K562 (cell line): ENCODE data around the gene HMBS. TPM values are rescaled to one million over a fixed set of nuclear protein-coding genes. Genes with fewer than 3 reads are reported as not detected.

Source experiments
- ESRRB ChIP-seq: fragments of 250-450 bp; sonication (Bioruptor Pico); IDR thresholded peaks from 2 replicates; pipeline ENCODE4 v1.5.0; 2020; ENCODE audit warnings: mild to moderate bottlenecking, moderate library complexity, borderline replicate concordance
- HDGF ChIP-seq: fragments of 450-650 bp; IDR thresholded peaks from 2 replicates; pipeline ENCODE4 v1.6.1; 2016
- HEY1 ChIP-seq: fragments of 250-450 bp; sonication (Bioruptor Pico); IDR thresholded peaks from 2 replicates; pipeline ENCODE4 v1.5.0; 2020; ENCODE audit warnings: mild to moderate bottlenecking, moderate library complexity, borderline replicate concordance
- JUN ChIP-seq, 2 experiments: sonication (generic) in 1 of 2; formaldehyde crosslinking in 1 of 2; IDR thresholded peaks; 2 replicates each; pipeline versions ENCODE4 v1.6.1 to v1.8.0; 2012 to 2022; ENCODE audit warnings: borderline replicate concordance in 2 of 2, mild to moderate bottlenecking in 2 of 2, improper control_type of control experiment in 1 of 2, low read depth in 1 of 2, low read length in 1 of 2, missing genetic modification reagents in 1 of 2
- KLF13 ChIP-seq: fragments of 450-650 bp; IDR thresholded peaks from 2 replicates; pipeline ENCODE4 v1.6.1; 2016; ENCODE audit warnings: missing genetic modification characterization, low read depth, mild to moderate bottlenecking, missing compliant biosample characterization, moderate library complexity, borderline replicate concordance
- NFRKB ChIP-seq: fragments of 450-650 bp; IDR thresholded peaks from 2 replicates; pipeline ENCODE4 v1.6.1; 2016; ENCODE audit warnings: low read depth
- NR1H2 ChIP-seq: sonication (generic); formaldehyde crosslinking; IDR thresholded peaks from 2 replicates; pipeline ENCODE4 v1.4.0; 2020; ENCODE audit warnings: mild to moderate bottlenecking, missing genetic modification reagents
- NR2C2 ChIP-seq, 2 experiments: fragments of 200-800 bp in 1 of 2; sonication (Bioruptor generic) in 1 of 2; sonication (generic) in 1 of 2; formaldehyde crosslinking in 1 of 2; IDR thresholded peaks; 2 replicates each; pipeline versions ENCODE4 v1.6.1 to v1.8.0; 2016 to 2022; ENCODE audit warnings: mild to moderate bottlenecking in 1 of 2, missing compliant biosample characterization in 1 of 2, missing genetic modification characterization in 1 of 2, missing genetic modification reagents in 1 of 2
- SIN3B ChIP-seq: fragments of 450-650 bp; IDR thresholded peaks from 2 replicates; pipeline ENCODE4 v1.6.1; 2017; ENCODE audit warnings: low read depth, mild to moderate bottlenecking, moderate library complexity
- SNIP1 ChIP-seq: fragments of 450-650 bp; IDR thresholded peaks from 2 replicates; pipeline ENCODE4 v1.7.1; 2017; ENCODE audit warnings: low read depth, mild to moderate bottlenecking
- TAL1 ChIP-seq: fragments of 450-650 bp; IDR thresholded peaks from 2 replicates; pipeline ENCODE4 v1.6.1; 2016; ENCODE audit warnings: mild to moderate bottlenecking
- polyA plus RNA-seq, 8 experiments: library from polyadenylated mRNA; depleted of rRNA in 4 of 8; stranded (reverse) in 5 of 8; unstranded in 3 of 8; fragments of >200 nt; fragmentation: Nextera tagmentation in 2 of 8; fragmentation: Illumina TruSeq in 1 of 8; extraction: Ambion mirVana in 2 of 8; extraction: Trizol in 1 of 8; gene quantifications; 2 replicates each; pipeline versions ENCODE4 v1.2.1 to v1.2.3, GENCODE V29; 2011 to 2014; ENCODE audit warnings: inconsistent platforms in 1 of 8, missing spikeins in 1 of 8
- total RNA-seq, 7 experiments: library from RNA; depleted of rRNA in 6 of 7; stranded (reverse); fragments of >200 nt in 6 of 7; fragmentation: Illumina TruSeq in 2 of 7; extraction: Trizol in 2 of 7; gene quantifications; 2 replicates each; pipeline versions ENCODE4 v1.2.1 to v1.2.3, GENCODE V29; 2011 to 2021; ENCODE audit warnings: low replicate concordance in 1 of 7
- TF ChIP-seq, protein P1 (sequence below): sonication (generic); formaldehyde crosslinking; IDR thresholded peaks from 2 replicates; pipeline ENCODE4 v1.8.1; 2023; ENCODE audit warnings: mild to moderate bottlenecking, missing genetic modification reagents
- TF ChIP-seq, protein P2 (sequence below): fragments of 250-450 bp; sonication (Bioruptor Pico); IDR thresholded peaks from 2 replicates; pipeline ENCODE4 v1.8.0; 2022; ENCODE audit warnings: moderate library complexity, mild to moderate bottlenecking, inconsistent platforms
- TF ChIP-seq, protein P3 (sequence below): fragments of 450-650 bp; conservative IDR thresholded peaks from 2 replicates; pipeline ENCODE4 v1.6.1; 2016; ENCODE audit warnings: missing genetic modification characterization, low read depth, mild to moderate bottlenecking, control low read depth, missing compliant biosample characterization
- TF ChIP-seq, protein P4 (sequence below): fragments of 450-650 bp; formaldehyde crosslinking; IDR thresholded peaks from 2 replicates; pipeline ENCODE4 v1.4.0; 2020; ENCODE audit warnings: mild to moderate bottlenecking, mixed read lengths
- TF ChIP-seq, protein P5 (sequence below): fragments of 450-650 bp; formaldehyde crosslinking; IDR thresholded peaks from 2 replicates; pipeline ENCODE4 v1.4.0; 2022; ENCODE audit warnings: missing genetic modification characterization

The HMBS gene
- total and polyA plus RNA-seq, 9 of the 15 experiments (the other 6 are each of a cell fraction or from before 2014, with no cell fraction given): 56.9 to 385 (median 286) TPM

DNA sequence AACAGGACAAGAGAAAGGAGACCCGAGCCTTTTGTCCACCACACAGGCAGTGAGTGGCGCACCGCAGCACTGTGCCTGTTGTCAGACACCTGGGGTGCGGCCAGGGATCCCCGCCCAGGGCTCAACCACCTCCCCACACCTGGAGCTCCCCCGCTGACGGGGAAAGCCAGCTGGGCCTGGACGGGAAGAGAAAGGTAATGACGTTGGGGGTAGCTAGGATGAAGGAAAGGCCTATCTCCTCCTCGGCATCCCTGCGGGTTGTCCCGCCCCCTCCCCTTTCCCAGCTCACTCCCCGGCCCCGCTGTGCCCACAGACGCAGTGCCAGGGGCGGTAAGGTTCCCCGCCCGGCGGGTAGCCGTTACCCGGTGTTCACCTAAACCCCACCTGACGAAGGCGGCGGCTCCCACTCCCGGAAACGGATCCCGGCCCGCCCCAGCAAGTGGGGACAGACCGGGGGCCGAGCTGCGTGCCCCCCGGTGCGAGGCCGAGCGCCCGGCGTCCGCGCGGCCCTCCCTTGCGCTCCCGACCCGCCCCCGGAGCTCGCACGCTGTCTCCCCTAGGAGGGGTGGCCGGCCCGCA lies 28.2 kb upstream of the HMBS start (continued):
- TF ChIP-seq TAL1 (no peak), HEY1 (CRISPR knock-in tag) (no peak), JUN (IDR thresholded peaks at IDR 0.05; ENCODE audit: borderline replicate concordance, low read depth, low read length) (no peak), JUN (CRISPR knock-in tag; IDR thresholded peaks at IDR 0.05; ENCODE audit: borderline replicate concordance) (no peak), SIN3B (no peak), HDGF (no peak), NR2C2 (CRISPR knock-in tag; IDR thresholded peaks at IDR 0.05) (no peak), NR2C2 (tag; IDR thresholded peaks at IDR 0.05) (no peak), NFRKB (peak; percentile 26; the same call in 1 of the 2 replicates), KLF13 (tag) (peak; percentile 46; the same call in 1 of the 2 replicates), ESRRB (no peak), SNIP1 (no peak), NR1H2 (no peak)
- TF ChIP-seq, protein P1, sequence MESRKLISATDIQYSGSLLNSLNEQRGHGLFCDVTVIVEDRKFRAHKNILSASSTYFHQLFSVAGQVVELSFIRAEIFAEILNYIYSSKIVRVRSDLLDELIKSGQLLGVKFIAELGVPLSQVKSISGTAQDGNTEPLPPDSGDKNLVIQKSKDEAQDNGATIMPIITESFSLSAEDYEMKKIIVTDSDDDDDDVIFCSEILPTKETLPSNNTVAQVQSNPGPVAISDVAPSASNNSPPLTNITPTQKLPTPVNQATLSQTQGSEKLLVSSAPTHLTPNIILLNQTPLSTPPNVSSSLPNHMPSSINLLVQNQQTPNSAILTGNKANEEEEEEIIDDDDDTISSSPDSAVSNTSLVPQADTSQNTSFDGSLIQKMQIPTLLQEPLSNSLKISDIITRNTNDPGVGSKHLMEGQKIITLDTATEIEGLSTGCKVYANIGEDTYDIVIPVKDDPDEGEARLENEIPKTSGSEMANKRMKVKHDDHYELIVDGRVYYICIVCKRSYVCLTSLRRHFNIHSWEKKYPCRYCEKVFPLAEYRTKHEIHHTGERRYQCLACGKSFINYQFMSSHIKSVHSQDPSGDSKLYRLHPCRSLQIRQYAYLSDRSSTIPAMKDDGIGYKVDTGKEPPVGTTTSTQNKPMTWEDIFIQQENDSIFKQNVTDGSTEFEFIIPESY: 0 out of 2 replicates have a peak, but pooled peaks have one; percentile 24
- TF ChIP-seq, protein P2, sequence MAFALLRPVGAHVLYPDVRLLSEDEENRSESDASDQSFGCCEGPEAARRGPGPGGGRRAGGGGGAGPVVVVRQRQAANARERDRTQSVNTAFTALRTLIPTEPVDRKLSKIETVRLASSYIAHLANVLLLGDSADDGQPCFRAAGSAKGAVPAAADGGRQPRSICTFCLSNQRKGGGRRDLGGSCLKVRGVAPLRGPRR (CRISPR knock-in tag): no peak
- TF ChIP-seq, protein P3, sequence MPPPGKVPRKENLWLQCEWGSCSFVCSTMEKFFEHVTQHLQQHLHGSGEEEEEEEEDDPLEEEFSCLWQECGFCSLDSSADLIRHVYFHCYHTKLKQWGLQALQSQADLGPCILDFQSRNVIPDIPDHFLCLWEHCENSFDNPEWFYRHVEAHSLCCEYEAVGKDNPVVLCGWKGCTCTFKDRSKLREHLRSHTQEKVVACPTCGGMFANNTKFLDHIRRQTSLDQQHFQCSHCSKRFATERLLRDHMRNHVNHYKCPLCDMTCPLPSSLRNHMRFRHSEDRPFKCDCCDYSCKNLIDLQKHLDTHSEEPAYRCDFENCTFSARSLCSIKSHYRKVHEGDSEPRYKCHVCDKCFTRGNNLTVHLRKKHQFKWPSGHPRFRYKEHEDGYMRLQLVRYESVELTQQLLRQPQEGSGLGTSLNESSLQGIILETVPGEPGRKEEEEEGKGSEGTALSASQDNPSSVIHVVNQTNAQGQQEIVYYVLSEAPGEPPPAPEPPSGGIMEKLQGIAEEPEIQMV: no peak
- TF ChIP-seq, protein P4, sequence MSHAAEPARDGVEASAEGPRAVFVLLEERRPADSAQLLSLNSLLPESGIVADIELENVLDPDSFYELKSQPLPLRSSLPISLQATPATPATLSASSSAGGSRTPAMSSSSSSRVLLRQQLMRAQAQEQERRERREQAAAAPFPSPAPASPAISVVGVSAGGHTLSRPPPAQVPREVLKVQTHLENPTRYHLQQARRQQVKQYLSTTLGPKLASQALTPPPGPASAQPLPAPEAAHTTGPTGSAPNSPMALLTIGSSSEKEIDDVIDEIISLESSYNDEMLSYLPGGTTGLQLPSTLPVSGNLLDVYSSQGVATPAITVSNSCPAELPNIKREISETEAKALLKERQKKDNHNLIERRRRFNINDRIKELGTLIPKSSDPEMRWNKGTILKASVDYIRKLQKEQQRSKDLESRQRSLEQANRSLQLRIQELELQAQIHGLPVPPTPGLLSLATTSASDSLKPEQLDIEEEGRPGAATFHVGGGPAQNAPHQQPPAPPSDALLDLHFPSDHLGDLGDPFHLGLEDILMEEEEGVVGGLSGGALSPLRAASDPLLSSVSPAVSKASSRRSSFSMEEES (CRISPR knock-in tag): no peak
- TF ChIP-seq, protein P5, sequence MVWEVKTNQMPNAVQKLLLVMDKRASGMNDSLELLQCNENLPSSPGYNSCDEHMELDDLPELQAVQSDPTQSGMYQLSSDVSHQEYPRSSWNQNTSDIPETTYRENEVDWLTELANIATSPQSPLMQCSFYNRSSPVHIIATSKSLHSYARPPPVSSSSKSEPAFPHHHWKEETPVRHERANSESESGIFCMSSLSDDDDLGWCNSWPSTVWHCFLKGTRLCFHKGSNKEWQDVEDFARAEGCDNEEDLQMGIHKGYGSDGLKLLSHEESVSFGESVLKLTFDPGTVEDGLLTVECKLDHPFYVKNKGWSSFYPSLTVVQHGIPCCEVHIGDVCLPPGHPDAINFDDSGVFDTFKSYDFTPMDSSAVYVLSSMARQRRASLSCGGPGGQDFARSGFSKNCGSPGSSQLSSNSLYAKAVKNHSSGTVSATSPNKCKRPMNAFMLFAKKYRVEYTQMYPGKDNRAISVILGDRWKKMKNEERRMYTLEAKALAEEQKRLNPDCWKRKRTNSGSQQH (CRISPR knock-in tag): no peak
